ENCODE measurements around the gene PXDN. TPM values are rescaled to one million over a fixed set of nuclear protein-coding genes. Genes with fewer than 3 reads are reported as not detected.
"Not testable (repeated sequence)": the region's sequence is repeated elsewhere in the genome, so short reads cannot be mapped to it uniquely, and the experiment has no call there.

The PXDN gene
- total and polyA plus RNA-seq, 2 of the 13 experiments (the other 11 are each of a cell fraction or from before 2014, with no cell fraction given) = not detected

DNA sequence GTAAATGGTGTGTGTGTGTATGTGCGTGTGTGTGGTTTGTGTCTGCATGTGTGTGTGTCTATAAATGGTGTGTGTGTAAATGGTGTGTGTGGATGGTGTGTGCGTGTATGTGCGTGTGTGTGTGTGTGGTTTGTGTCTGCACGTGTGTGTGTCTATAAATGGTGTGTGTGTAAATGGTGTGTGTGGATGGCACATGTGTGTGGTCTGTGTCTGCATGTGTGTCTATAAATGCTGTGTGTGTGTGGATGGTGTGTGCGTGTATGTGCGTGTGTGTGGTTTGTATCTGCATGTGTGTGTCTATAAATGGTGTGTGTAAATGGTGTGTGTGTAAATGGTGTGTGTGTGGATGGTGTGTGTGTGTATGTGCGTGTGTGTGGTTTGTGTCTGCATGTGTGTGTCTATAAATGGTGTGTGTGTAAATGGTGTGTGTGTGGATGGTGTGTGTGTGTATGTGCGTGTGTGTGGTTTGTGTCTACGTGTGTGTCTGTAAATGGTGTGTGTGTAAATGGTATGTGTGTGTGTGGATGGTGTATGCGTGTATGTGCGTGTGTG is 64.8 kb downstream of the PXDN start:
- H3K9me3 ChIP-seq (ENCODE audit: low read length) = not testable (repeated sequence)

DNA sequence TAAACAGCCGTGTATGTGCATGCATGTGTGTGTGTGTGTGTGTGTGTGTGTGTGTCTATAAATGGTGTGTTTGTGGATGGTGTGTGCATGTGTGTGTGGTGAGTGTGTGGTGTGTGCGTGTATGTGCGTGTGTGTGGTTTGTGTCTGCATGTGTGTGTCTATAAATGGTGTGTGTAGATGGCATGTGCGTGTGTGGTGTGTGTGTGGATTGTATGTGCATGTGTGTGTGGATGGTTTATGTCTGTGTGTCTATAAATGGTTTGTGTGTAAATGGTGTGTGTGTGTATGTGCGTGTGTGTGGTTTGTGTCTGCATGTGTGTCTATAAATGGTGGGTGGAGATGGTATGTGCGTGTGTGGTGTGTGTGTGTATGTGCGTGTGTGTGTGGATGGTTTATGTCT is 65.2 kb downstream of the PXDN start:
- H3K9me3 ChIP-seq (ENCODE audit: low read length); H3K4me1 ChIP-seq (ENCODE audit: insufficient read depth, low read length); H3K4me2 ChIP-seq (ENCODE audit: low read depth, low read length); DNase-seq (ENCODE audit: low spot score); H3K9ac ChIP-seq (ENCODE audit: insufficient read depth, low read depth, low read length); ATAC-seq; POLR2A ChIA-PET; CTCF ChIA-PET (ENCODE audit: low intra/inter-chr PET ratio, low total read pairs); H4K20me1 ChIP-seq (ENCODE audit: insufficient read depth, low read length); intact Hi-C loops (cut with micrococcal nuclease; ENCODE audit: unreplicated experiment); H3K4me3 ChIP-seq (replicated peaks in 1 of 3; ENCODE audit: insufficient read depth in 1 of 3, low read depth in 2 of 3, low read length in 3 of 3); H3K79me2 ChIP-seq (ENCODE audit: insufficient read depth, low read length); FAIRE-seq; in situ Hi-C loops (cut with HindIII; ENCODE audit: extremely low pct_ligation_motif_present, low pct_unique_long_range_greater_than_20kb); H2AFZ ChIP-seq (ENCODE audit: low read length); H3K36me3 ChIP-seq (replicated peaks in 1 of 2; ENCODE audit: control insufficient read depth in 1 of 2, insufficient read depth in 2 of 2, low read length in 2 of 2); H3K27ac ChIP-seq (ENCODE audit: extremely low read length, insufficient read depth, low read length); BruUV-seq (replicated peaks); TF ChIP-seq SOX6 (CRISPR knock-in tag; IDR thresholded peaks at IDR 0.05): not testable (repeated sequence)
- peaks cover 0 to 49% of the 10 kb centered on the region in 2 experiments; a peak in 4 of 5 replicates for H3K27me3 ChIP-seq (ENCODE audit: control insufficient read depth in 1 of 2, insufficient read depth in 2 of 2, low read length in 2 of 2)
- 41% methylated on average over 7 of the region's 7 CpGs for WGBS (ENCODE audit: low lambda C conversion rate)
- TF ChIP-seq SOX6 (IDR thresholded peaks at IDR 0.05) (0 out of 2 replicates have a peak, but pooled peaks have one; percentile 61), PHB2 (IDR thresholded peaks at IDR 0.05; ENCODE audit: partially characterized antibody) (peak; percentile 64)
- TF ChIP-seq, protein P1, sequence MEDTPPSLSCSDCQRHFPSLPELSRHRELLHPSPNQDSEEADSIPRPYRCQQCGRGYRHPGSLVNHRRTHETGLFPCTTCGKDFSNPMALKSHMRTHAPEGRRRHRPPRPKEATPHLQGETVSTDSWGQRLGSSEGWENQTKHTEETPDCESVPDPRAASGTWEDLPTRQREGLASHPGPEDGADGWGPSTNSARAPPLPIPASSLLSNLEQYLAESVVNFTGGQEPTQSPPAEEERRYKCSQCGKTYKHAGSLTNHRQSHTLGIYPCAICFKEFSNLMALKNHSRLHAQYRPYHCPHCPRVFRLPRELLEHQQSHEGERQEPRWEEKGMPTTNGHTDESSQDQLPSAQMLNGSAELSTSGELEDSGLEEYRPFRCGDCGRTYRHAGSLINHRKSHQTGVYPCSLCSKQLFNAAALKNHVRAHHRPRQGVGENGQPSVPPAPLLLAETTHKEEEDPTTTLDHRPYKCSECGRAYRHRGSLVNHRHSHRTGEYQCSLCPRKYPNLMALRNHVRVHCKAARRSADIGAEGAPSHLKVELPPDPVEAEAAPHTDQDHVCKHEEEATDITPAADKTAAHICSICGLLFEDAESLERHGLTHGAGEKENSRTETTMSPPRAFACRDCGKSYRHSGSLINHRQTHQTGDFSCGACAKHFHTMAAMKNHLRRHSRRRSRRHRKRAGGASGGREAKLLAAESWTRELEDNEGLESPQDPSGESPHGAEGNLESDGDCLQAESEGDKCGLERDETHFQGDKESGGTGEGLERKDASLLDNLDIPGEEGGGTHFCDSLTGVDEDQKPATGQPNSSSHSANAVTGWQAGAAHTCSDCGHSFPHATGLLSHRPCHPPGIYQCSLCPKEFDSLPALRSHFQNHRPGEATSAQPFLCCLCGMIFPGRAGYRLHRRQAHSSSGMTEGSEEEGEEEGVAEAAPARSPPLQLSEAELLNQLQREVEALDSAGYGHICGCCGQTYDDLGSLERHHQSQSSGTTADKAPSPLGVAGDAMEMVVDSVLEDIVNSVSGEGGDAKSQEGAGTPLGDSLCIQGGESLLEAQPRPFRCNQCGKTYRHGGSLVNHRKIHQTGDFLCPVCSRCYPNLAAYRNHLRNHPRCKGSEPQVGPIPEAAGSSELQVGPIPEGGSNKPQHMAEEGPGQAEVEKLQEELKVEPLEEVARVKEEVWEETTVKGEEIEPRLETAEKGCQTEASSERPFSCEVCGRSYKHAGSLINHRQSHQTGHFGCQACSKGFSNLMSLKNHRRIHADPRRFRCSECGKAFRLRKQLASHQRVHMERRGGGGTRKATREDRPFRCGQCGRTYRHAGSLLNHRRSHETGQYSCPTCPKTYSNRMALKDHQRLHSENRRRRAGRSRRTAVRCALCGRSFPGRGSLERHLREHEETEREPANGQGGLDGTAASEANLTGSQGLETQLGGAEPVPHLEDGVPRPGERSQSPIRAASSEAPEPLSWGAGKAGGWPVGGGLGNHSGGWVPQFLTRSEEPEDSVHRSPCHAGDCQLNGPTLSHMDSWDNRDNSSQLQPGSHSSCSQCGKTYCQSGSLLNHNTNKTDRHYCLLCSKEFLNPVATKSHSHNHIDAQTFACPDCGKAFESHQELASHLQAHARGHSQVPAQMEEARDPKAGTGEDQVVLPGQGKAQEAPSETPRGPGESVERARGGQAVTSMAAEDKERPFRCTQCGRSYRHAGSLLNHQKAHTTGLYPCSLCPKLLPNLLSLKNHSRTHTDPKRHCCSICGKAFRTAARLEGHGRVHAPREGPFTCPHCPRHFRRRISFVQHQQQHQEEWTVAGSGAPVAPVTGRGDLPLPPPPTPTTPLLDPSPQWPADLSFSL (CRISPR knock-in tag; IDR thresholded peaks at IDR 0.05) = 0 out of 2 replicates have a peak, but pooled peaks have one; percentile 16

More for the DNA sequence above, 64.8 kb downstream of the PXDN start:
- in situ Hi-C loops (cut with HindIII; ENCODE audit: extremely low pct_ligation_motif_present, low pct_unique_long_range_greater_than_20kb); POLR2A ChIA-PET; ATAC-seq; H3K79me2 ChIP-seq (ENCODE audit: insufficient read depth, low read length); DNase-seq (ENCODE audit: low spot score); H4K20me1 ChIP-seq (ENCODE audit: insufficient read depth, low read length); CTCF ChIA-PET (ENCODE audit: low intra/inter-chr PET ratio, low total read pairs); BruUV-seq (replicated peaks); H2AFZ ChIP-seq (ENCODE audit: low read length); H3K9ac ChIP-seq (ENCODE audit: insufficient read depth, low read depth, low read length); H3K27ac ChIP-seq (ENCODE audit: extremely low read length, insufficient read depth, low read length); H3K4me1 ChIP-seq (ENCODE audit: insufficient read depth, low read length); H3K4me3 ChIP-seq (replicated peaks in 1 of 3; ENCODE audit: insufficient read depth in 1 of 3, low read depth in 2 of 3, low read length in 3 of 3); intact Hi-C loops (cut with micrococcal nuclease; ENCODE audit: unreplicated experiment); H3K4me2 ChIP-seq (ENCODE audit: low read depth, low read length); H3K36me3 ChIP-seq (replicated peaks in 1 of 2; ENCODE audit: control insufficient read depth in 1 of 2, insufficient read depth in 2 of 2, low read length in 2 of 2): not testable (repeated sequence)
- FAIRE-seq = peak; percentile 86
- TF ChIP-seq NBN (conservative IDR thresholded peaks at IDR 0.05) = peak; percentile 70; the same call in 1 of the 2 replicates
- TF ChIP-seq, protein P2, sequence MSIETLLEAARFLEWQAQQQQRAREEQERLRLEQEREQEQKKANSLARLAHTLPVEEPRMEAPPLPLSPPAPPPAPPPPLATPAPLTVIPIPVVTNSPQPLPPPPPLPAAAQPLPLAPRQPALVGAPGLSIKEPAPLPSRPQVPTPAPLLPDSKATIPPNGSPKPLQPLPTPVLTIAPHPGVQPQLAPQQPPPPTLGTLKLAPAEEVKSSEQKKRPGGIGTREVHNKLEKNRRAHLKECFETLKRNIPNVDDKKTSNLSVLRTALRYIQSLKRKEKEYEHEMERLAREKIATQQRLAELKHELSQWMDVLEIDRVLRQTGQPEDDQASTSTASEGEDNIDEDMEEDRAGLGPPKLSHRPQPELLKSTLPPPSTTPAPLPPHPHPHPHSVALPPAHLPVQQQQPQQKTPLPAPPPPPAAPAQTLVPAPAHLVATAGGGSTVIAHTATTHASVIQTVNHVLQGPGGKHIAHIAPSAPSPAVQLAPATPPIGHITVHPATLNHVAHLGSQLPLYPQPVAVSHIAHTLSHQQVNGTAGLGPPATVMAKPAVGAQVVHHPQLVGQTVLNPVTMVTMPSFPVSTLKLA (IDR thresholded peaks at IDR 0.05) = peak; percentile 93
- H3K27me3 ChIP-seq (ENCODE audit: control insufficient read depth in 1 of 2, insufficient read depth in 2 of 2, low read length in 2 of 2) = peaks cover 0 to 44% of the 10 kb centered on the region in 2 experiments; a peak in 4 of 5 replicates
- WGBS (ENCODE audit: low lambda C conversion rate) = 72% methylated on average over 11 of the region's 11 CpGs
